Smooth muscle cell (in vitro differentiated cells): ENCODE results near the gene TSHZ2. TPM values are rescaled to one million over a fixed set of nuclear protein-coding genes. Genes with fewer than 3 reads are reported as not detected.

Source experiments
- DNase-seq: peaks from one replicate; lab custom pipeline; 2025; ENCODE audit not compliant: unreplicated experiment; lab: John Stamatoyannopoulos, UW
- H2AFZ ChIP-seq: fragments of 200-600 bp; sonication (generic); 2 replicates; pipeline ENCODE4 v1.6.0; 2016; ENCODE audit warnings: antibody characterized with exemption, low read depth, mild to moderate bottlenecking
- H3F3A ChIP-seq: fragments of 200-600 bp; sonication (generic); 2 replicates; pipeline ENCODE4 v1.6.0; 2017; ENCODE audit warnings: antibody characterized with exemption, low read depth
- H3K27ac ChIP-seq: fragments of 200-600 bp; sonication (generic); 2 replicates; pipeline ENCODE4 v1.5.1; 2016; ENCODE audit warnings: low read depth, mild to moderate bottlenecking
- H3K27me3 ChIP-seq: fragments of 200-600 bp; sonication (generic); 2 replicates; pipeline ENCODE4 v1.6.1; 2016; ENCODE audit warnings: low read depth, mild to moderate bottlenecking
- H3K36me3 ChIP-seq: fragments of 200-600 bp; sonication (generic); 2 replicates; pipeline ENCODE4 v1.5.1; 2016; ENCODE audit warnings: low read depth
- H3K4me1 ChIP-seq: fragments of 200-600 bp; sonication (generic); 2 replicates; pipeline ENCODE4 v1.5.1; 2016; ENCODE audit warnings: low read depth
- H3K4me2 ChIP-seq: fragments of 200-600 bp; sonication (generic); 2 replicates; pipeline ENCODE4 v1.6.0; 2016; ENCODE audit warnings: mild to moderate bottlenecking
- H3K4me3 ChIP-seq: fragments of 200-600 bp; sonication (generic); 2 replicates; pipeline ENCODE4 v1.5.1; 2016; ENCODE audit warnings: mild to moderate bottlenecking
- H3K79me2 ChIP-seq: fragments of 200-600 bp; sonication (generic); 2 replicates; pipeline ENCODE4 v1.6.0; 2016; ENCODE audit warnings: low read depth, mild to moderate bottlenecking
- H3K9ac ChIP-seq: fragments of 200-600 bp; sonication (generic); 2 replicates; pipeline ENCODE4 v1.6.0; 2016; ENCODE audit warnings: low read depth
- H3K9me3 ChIP-seq: fragments of 200-600 bp; sonication (generic); replicated peaks from 2 replicates; pipeline ENCODE4 v1.5.1; 2016; ENCODE audit warnings: low read depth
- H4K20me1 ChIP-seq: fragments of 200-600 bp; sonication (generic); 2 replicates; pipeline ENCODE4 v1.6.0; 2016; ENCODE audit warnings: low read depth
- CTCF ChIP-seq: fragments of 200-600 bp; sonication (generic); IDR thresholded peaks from 2 replicates; pipeline ENCODE4 v1.5.1; 2017; ENCODE audit warnings: borderline replicate concordance, mild to moderate bottlenecking, antibody characterized with exemption; ENCODE audit not compliant: insufficient read depth, poor library complexity, severe bottlenecking
- WGBS: methylation state at CpG from one replicate; pipeline ENCODE4 v1.1.7; 2016; ENCODE audit warnings: low lambda C conversion rate; 5-methylcytosine and 5-hydroxymethylcytosine counted together
- polyA plus RNA-seq: library from polyadenylated mRNA; unstranded; fragments of >200 nt; fragmentation: Nextera tagmentation; extraction: Ambion mirVana; gene quantifications from 2 replicates; pipeline ENCODE4 v1.2.1, GENCODE V29; 2016
- total RNA-seq: library from RNA; depleted of rRNA; stranded (reverse); fragments of >200 nt; gene quantifications from 2 replicates; pipeline ENCODE4 v1.2.3, GENCODE V29; 2014

TSHZ2 gene
- total and polyA plus RNA-seq, 2 experiments from 2014 or later = 4.8 to 6.6 TPM

GRCh38 chr20:52959125-52959524, 13.0 kb upstream of the TSHZ2 start:
- Histone ChIP-seq H4K20me1 (no peaks in the 10 kb centered on the region), H3K4me3 (no peak overlapping the region), H3F3A (no peaks in the 10 kb centered on the region), H3K36me3 (no peaks in the 10 kb centered on the region), H3K27me3 (no peaks in the 10 kb centered on the region), H3K4me2 (no peak overlapping the region), H2AFZ (peak overlapping the region; percentile 33), H3K4me1 (no peaks in the 10 kb centered on the region), H3K27ac (no peak overlapping the region), H3K9ac (no peak overlapping the region), H3K79me2 (no peaks in the 10 kb centered on the region), H3K9me3 (no peaks in the 10 kb centered on the region)
- DNase-seq = no peak
- no peak for TF ChIP-seq CTCF
- 49% methylated on average over 5 of the region's 5 CpGs for WGBS

- Histone ChIP-seq H3K4me1 (no peaks in the 10 kb centered on the region), H3K9ac (no peak overlapping the region), H4K20me1 (no peaks in the 10 kb centered on the region), H3K27ac (no peak overlapping the region), H3K9me3 (no peaks in the 10 kb centered on the region), H3F3A (no peaks in the 10 kb centered on the region), H3K4me3 (no peak overlapping the region), H3K27me3 (no peaks in the 10 kb centered on the region), H2AFZ (no peak overlapping the region), H3K36me3 (no peaks in the 10 kb centered on the region), H3K79me2 (no peaks in the 10 kb centered on the region), H3K4me2 (no peak overlapping the region)
- no peak for TF ChIP-seq CTCF
- no peak for DNase-seq
- 91% methylated on average over 1 of the region's 1 CpG for WGBS
Observed at GRCh38 chr20:52962183-52962582, 10.0 kb upstream of the TSHZ2 start.

GRCh38 chr20:52963131-52963530, 9.0 kb upstream of the TSHZ2 start:
- Histone ChIP-seq H3K4me2 (peak overlapping the region; percentile 10), H3K4me3 (no peak overlapping the region), H2AFZ (no peak overlapping the region), H3K79me2 (no peaks in the 10 kb centered on the region), H3K9ac (no peak overlapping the region), H4K20me1 (no peaks in the 10 kb centered on the region), H3K4me1 (no peaks in the 10 kb centered on the region), H3K27ac (no peak overlapping the region), H3K36me3 (no peaks in the 10 kb centered on the region), H3F3A (no peaks in the 10 kb centered on the region), H3K27me3 (no peaks in the 10 kb centered on the region), H3K9me3 (no peaks in the 10 kb centered on the region)
- TF ChIP-seq CTCF = no peak
- WGBS = 34% methylated on average over 3 of the region's 3 CpGs
- DNase-seq = no peak

GRCh38 chr20:52964131-52964530, 8.0 kb upstream of the TSHZ2 start:
- 57% methylated on average over 6 of the region's 6 CpGs for WGBS
- Histone ChIP-seq H3K9me3 (no peaks in the 10 kb centered on the region), H3K4me1 (no peaks in the 10 kb centered on the region), H3K9ac (no peak overlapping the region), H2AFZ (peak overlapping the region; percentile 72), H3K36me3 (no peaks in the 10 kb centered on the region), H3K4me2 (peak overlapping the region; percentile 10), H4K20me1 (no peaks in the 10 kb centered on the region), H3F3A (no peaks in the 10 kb centered on the region), H3K79me2 (no peaks in the 10 kb centered on the region), H3K27ac (no peak overlapping the region), H3K27me3 (no peaks in the 10 kb centered on the region), H3K4me3 (no peak overlapping the region)
- no peak for DNase-seq
- TF ChIP-seq CTCF = no peak
